ACC112 (cell line): Measurements from ENCODE around the gene SH3BGR.

Source experiments
- H2AFZ ChIP-seq: fragments of 200-600 bp; sonication (generic); one replicate; pipeline ENCODE4 v1.6.0; 2017; ENCODE audit warnings: antibody characterized with exemption, low read length; ENCODE audit not compliant: unreplicated experiment
- H3K27ac ChIP-seq: fragments of 200-600 bp; sonication (generic); 2 replicates; pipeline ENCODE4 v1.5.1; 2014; ENCODE audit warnings: low read depth, mild to moderate bottlenecking, antibody characterized with exemption, low read length, moderate library complexity
- H3K27me3 ChIP-seq: fragments of 200-600 bp; sonication (generic); 2 replicates; pipeline ENCODE4 v1.6.1; 2014; ENCODE audit warnings: mild to moderate bottlenecking, antibody characterized with exemption, low read length, moderate library complexity, mixed read lengths; ENCODE audit not compliant: insufficient read depth
- H3K36me3 ChIP-seq: fragments of 200-600 bp; sonication (generic); 2 replicates; pipeline ENCODE4 v1.6.1; 2016; ENCODE audit warnings: mild to moderate bottlenecking, antibody characterized with exemption, low read length, moderate library complexity, mixed read lengths; ENCODE audit not compliant: insufficient read depth
- H3K4me1 ChIP-seq: fragments of 200-600 bp; sonication (generic); one replicate; pipeline ENCODE4 v1.6.1; 2016; ENCODE audit warnings: low read length, mixed read lengths; ENCODE audit not compliant: insufficient read depth, unreplicated experiment, control insufficient read depth
- H3K4me3 ChIP-seq: fragments of 200-600 bp; sonication (generic); 2 replicates; pipeline ENCODE4 v1.5.1; 2014; ENCODE audit warnings: mild to moderate bottlenecking, low read depth, low read length
- H3K79me2 ChIP-seq: fragments of 200-600 bp; sonication (generic); one replicate; pipeline ENCODE4 v1.6.0; 2016; ENCODE audit warnings: low read length; ENCODE audit not compliant: control insufficient read depth, unreplicated experiment, insufficient read depth

SH3BGR gene

GRCh38 chr21:39481886-39482285, 30.1 kb downstream of the SH3BGR start:
- H3K79me2 ChIP-seq = no peaks in the 10 kb centered on the region
- H3K4me3 ChIP-seq = no peak overlapping the region
- peaks cover 14% of the 10 kb centered on the region for H3K4me1 ChIP-seq
- no peak overlapping the region for H2AFZ ChIP-seq
- H3K27ac ChIP-seq = no peak overlapping the region
- H3K36me3 ChIP-seq = no peaks in the 10 kb centered on the region
- no peaks in the 10 kb centered on the region for H3K27me3 ChIP-seq

GRCh38 chr21:39483917-39484316, 32.1 kb downstream of the SH3BGR start:
- Histone ChIP-seq H3K27ac (no peak overlapping the region), H3K4me3 (no peak overlapping the region), H2AFZ (no peak overlapping the region), H3K36me3 (no peaks in the 10 kb centered on the region), H3K27me3 (no peaks in the 10 kb centered on the region), H3K79me2 (no peaks in the 10 kb centered on the region), H3K4me1 (peaks cover 14% of the 10 kb centered on the region)

- no peak overlapping the region for H3K4me3 ChIP-seq
- no peak overlapping the region for H2AFZ ChIP-seq
- H3K36me3 ChIP-seq = no peaks in the 10 kb centered on the region
- no peaks in the 10 kb centered on the region for H3K27me3 ChIP-seq
- peaks cover 14% of the 10 kb centered on the region for H3K4me1 ChIP-seq
- H3K27ac ChIP-seq = no peak overlapping the region
- no peaks in the 10 kb centered on the region for H3K79me2 ChIP-seq
These were observed 33.0 kb downstream of the SH3BGR start for GRCh38 chr21:39484711-39485276.

- Histone ChIP-seq H3K27ac (no peak overlapping the region), H3K4me3 (no peak overlapping the region), H3K27me3 (no peaks in the 10 kb centered on the region), H3K4me1 (peaks cover 6% of the 10 kb centered on the region), H3K36me3 (no peaks in the 10 kb centered on the region), H2AFZ (no peak overlapping the region), H3K79me2 (no peaks in the 10 kb centered on the region)
These were observed 37.7 kb downstream of the SH3BGR start for GRCh38 chr21:39489380-39489924.

GRCh38 chr21:39499156-39499555, 47.4 kb downstream of the SH3BGR start:
- Histone ChIP-seq H3K27ac (no peak overlapping the region), H3K79me2 (no peaks in the 10 kb centered on the region), H3K4me1 (no peaks in the 10 kb centered on the region), H3K4me3 (no peak overlapping the region), H2AFZ (no peak overlapping the region), H3K36me3 (no peaks in the 10 kb centered on the region), H3K27me3 (no peaks in the 10 kb centered on the region)

- H3K79me2 ChIP-seq = no peaks in the 10 kb centered on the region
- H3K36me3 ChIP-seq = no peaks in the 10 kb centered on the region
- H3K27ac ChIP-seq = no peak overlapping the region
- no peak overlapping the region for H3K4me3 ChIP-seq
- H2AFZ ChIP-seq = no peak overlapping the region
- no peaks in the 10 kb centered on the region for H3K4me1 ChIP-seq
- no peaks in the 10 kb centered on the region for H3K27me3 ChIP-seq
These were observed 50.9 kb downstream of the SH3BGR start for GRCh38 chr21:39502631-39503030.

- H3K4me3 ChIP-seq = no peak overlapping the region
- H3K79me2 ChIP-seq = no peaks in the 10 kb centered on the region
- no peak overlapping the region for H2AFZ ChIP-seq
- H3K4me1 ChIP-seq = no peaks in the 10 kb centered on the region
- H3K36me3 ChIP-seq = no peaks in the 10 kb centered on the region
- H3K27ac ChIP-seq = no peak overlapping the region
- H3K27me3 ChIP-seq = no peaks in the 10 kb centered on the region
These were observed 51.5 kb downstream of the SH3BGR start for GRCh38 chr21:39503123-39503762.

GRCh38 chr21:39504230-39504629, 52.5 kb downstream of the SH3BGR start:
- H3K27me3 ChIP-seq = no peaks in the 10 kb centered on the region
- H3K36me3 ChIP-seq = no peaks in the 10 kb centered on the region
- no peaks in the 10 kb centered on the region for H3K79me2 ChIP-seq
- H2AFZ ChIP-seq = no peak overlapping the region
- no peaks in the 10 kb centered on the region for H3K4me1 ChIP-seq
- no peak overlapping the region for H3K4me3 ChIP-seq
- H3K27ac ChIP-seq = no peak overlapping the region

GRCh38 chr21:39510240-39510639, 58.5 kb downstream of the SH3BGR start:
- Histone ChIP-seq H3K4me1 (no peaks in the 10 kb centered on the region), H3K27ac (no peak overlapping the region), H3K79me2 (no peaks in the 10 kb centered on the region), H3K27me3 (no peaks in the 10 kb centered on the region), H3K4me3 (no peak overlapping the region), H2AFZ (no peak overlapping the region), H3K36me3 (no peaks in the 10 kb centered on the region)

GRCh38 chr21:39511102-39511501, 59.3 kb downstream of the SH3BGR start:
- H3K79me2 ChIP-seq = no peaks in the 10 kb centered on the region
- H3K4me1 ChIP-seq = no peaks in the 10 kb centered on the region
- no peak overlapping the region for H2AFZ ChIP-seq
- no peaks in the 10 kb centered on the region for H3K36me3 ChIP-seq
- H3K27ac ChIP-seq = no peak overlapping the region
- no peak overlapping the region for H3K4me3 ChIP-seq
- H3K27me3 ChIP-seq = no peaks in the 10 kb centered on the region

GRCh38 chr21:39513735-39514134, 62.0 kb downstream of the SH3BGR start:
- no peak overlapping the region for H3K4me3 ChIP-seq
- no peak overlapping the region for H3K27ac ChIP-seq
- no peaks in the 10 kb centered on the region for H3K27me3 ChIP-seq
- H2AFZ ChIP-seq = no peak overlapping the region
- H3K4me1 ChIP-seq = no peaks in the 10 kb centered on the region
- no peaks in the 10 kb centered on the region for H3K36me3 ChIP-seq
- H3K79me2 ChIP-seq = no peaks in the 10 kb centered on the region
